HG03520 (cell line): ENCODE measurements around the gene WDR81.
"Not testable (repeated sequence)": the region's sequence is repeated elsewhere in the genome, so short reads cannot be mapped to it uniquely, and the experiment has no call there.

Experiments used
- ATAC-seq: cut with Tn5 transposase; IDR thresholded peaks from one replicate; pipeline ENCODE4 v1.9.1; 2021; ENCODE audit warnings: mild to moderate bottlenecking, moderate library complexity; ENCODE audit not compliant: unreplicated experiment

Gene WDR81

GRCh38 chr17:1724351-1724868, at the start of gene WDR81:
Gene WDR81 (plus strand): TSS chr17:1724704. CDS start chr17:1724960, 256 bp downstream.
- ATAC-seq: no peak

GRCh38 chr17:1676401-1676800, 48.1 kb upstream of the WDR81 start:
- no peak for ATAC-seq

DNA sequence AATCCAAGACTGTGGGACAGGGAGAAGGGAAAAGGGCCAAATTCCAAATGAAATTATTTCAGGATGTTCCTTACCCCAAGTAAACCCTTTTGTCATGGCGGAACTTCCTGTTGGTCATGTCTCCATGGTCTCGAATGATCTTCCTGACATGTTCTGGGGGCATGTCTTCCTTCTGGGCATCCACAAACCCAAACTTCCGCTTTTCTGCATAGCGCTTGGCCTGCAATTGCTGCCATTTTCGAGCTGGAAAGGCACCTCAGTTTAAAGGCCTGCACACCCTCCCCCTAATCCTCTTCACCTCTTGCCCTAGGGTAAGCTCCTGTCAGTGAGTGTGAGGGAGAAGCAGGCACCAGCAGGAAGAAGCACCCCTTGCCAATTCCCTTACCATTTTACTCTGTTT, 41.0 kb upstream of the WDR81 start:
- no peak for ATAC-seq

DNA sequence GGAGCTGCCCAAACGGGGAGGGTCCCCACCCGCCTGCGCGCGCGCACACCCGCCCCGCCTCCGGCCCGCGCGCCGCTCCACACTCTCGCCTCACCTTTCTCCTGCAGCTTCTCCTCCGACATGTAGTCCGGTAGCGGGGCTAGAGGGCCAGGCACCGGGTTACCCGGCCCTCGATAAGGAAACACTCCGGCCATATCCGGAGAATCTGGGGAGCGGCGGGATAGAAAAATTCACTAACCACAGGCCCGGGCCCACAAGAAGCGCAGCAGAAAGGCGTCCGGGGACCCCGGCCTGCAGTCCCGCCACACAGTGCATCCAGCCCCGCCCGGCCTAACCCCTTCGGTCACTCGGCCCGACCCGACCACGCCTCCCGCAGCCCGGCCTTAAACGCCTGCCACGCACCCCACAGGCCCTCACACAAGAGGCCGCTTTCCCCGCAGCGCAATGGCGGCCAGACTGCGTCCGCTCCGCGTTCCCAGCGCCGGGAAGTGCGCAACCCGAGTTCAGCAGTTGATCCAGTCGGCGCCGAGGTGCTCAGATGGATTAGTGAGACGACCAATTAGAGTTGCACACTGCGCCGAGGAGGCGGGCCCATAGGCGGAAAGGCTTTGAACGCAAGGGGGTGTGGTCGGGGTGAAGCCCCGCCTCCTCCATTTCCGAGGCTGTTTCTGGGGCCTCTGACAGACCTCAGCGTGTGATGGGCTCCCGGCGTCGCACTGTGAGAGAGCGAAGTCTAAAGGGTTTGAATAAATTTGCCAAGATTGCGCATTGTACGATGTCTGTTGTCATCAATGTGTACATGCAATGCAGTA, 39.9 kb upstream of the WDR81 start, which contains the start of gene PRPF8:
TSS of gene PRPF8 (minus strand) at position 490 of the 812 bp plus-strand sequence. CDS start at position 194, 296 bp downstream.
- ATAC-seq: peak; percentile 98

GRCh38 chr17:1686086-1686485, 38.4 kb upstream of the WDR81 start:
- no peak for ATAC-seq

DNA sequence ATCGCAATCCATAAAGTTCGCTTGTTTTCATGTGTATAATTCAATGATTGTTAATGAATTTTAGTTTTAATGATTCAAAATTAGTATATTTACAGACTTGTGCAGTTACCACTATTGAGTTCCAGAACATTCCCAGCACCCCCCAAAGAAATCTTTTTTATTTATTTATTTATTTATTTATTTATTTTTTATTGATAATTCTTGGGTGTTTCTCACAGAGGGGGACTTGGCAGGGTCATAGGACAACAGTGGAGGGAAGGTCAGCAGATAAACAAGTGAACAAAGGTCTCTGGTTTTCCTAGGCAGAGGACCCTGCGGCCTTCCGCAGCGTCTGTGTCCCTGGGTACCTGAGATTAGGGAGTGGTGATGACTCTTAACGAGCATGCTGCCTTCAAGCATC, 36.1 kb upstream of the WDR81 start:
- not testable (repeated sequence) for ATAC-seq

DNA sequence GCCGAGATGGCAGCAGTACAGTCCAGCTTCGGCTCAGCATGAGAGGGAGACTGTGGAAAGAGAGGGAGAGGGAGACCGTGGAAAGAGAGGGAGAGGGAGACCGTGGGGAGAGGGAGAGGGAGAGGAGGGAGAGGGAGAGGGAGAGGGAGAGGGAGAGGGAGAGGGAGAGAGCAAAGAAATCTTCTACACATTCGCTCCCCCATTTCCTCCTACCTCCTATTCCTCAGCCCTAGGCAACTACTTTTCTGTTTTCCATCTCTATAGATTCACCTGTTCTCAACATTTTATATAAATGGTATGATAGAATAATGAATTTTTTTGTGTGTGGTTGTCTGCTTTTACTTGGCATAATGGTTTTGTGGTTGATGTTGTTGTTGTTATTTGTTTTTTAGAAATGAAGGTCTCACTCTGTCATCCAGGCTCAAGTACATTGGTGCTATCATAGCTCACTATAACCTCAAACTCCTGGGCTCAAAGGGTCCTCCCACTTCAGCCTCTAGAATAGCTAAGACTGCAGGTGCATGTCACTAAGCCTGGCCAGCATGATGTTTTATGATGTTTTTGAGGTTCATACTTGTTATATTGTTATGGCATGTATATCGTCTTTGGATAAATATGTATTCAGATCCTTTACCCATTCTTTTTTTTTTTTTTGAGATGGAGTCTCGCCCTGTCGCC, 33.8 kb upstream of the WDR81 start:
- no peak for ATAC-seq

DNA sequence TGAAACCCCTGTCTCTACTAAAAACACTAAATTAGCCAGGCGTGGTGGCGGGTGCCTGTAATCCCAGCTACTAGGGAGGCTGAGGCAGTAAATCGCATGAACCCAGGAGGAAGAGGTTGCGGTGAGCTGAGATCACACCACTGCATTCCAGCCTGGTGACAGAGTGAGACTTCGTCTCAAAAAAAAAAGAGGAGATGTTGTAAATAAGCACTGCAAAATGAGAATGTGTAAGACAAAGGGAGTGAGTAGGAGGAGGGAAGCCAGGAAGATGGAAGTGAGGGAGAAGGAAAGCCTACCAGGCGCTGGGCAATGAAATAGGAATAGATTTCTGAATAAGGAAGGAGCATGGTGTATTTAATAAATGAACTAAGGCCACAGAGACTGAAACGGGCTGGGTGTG, 31.2 kb upstream of the WDR81 start:
- no peak for ATAC-seq

DNA sequence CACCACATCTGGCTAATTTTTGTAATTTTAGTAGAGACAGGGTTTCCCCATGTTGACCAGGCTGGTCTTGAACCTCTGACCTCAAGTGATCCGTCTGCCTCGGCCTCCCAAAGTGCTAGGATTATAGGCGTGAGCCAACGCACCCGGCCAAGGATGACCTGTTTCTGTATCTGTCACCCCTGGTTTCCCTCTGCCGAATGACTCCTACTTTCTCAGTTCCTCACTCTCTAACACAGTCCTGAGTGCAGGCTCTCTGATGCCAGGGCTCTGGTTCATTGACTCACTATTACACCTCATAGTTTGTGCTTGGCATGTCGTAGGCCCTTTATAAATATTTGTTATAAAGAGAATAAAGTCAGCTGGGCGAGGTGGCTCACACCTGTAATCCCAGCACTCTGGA, 29.1 kb upstream of the WDR81 start:
- no peak for ATAC-seq

DNA sequence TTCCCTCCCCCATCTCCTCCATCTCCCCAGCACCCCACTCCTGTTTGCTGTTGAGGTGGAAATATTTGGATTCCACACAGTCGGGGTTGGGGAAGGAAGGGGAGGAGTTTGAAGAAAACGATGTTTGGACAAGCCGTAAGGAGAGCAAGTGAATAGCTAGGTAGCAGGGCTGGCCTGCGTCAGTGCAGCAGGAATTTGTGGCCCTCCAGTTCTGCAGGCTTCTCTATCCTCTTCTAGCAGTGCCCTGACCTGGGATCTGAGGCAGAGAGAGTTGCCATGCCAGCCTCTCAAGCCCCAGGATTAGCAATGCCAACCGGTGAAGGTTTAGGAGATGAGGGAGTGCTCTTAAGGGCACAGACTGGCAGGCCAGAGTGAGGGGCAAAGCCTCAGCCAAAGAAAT, 26.8 kb upstream of the WDR81 start:
- ATAC-seq: no peak

DNA sequence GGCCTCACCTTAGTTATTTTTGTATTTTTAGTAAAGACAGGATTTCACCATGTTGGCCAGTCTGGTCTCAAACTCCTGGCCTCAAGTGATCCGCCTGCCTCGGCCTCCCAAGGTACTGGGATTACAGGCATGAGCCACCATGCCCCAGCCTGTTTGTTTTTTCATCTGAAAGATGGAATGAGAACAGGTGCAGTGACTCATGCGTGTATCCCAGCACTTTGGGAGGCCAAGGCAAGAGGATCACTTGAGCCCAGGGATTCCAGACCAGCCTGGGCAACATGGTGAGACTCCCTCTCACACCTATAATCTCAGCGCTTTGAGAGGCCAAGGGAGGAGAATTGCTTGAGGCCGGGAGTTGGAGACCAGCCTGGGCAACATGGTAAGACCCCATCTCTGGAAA, 24.6 kb upstream of the WDR81 start:
- ATAC-seq: not testable (repeated sequence)

DNA sequence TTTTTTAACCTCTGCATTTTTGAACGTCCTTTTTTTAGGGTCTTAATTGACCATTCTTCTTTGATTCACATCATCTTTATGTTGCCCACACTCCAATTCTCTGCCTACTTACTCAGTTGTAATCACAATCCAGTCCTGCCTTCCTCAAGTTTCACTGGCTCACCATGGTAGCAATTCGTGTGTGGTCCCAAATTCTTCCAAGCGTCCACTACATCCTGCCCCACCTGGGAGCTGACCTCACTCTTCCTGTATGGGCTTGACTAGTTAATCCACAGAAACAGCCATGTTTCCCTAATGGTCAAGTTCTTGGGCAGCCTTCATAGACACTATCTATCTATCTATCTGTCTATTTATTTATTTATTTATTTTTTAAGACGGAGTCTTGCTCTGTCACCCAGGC, 21.4 kb upstream of the WDR81 start:
- no peak for ATAC-seq

- ATAC-seq: no peak
Observed at GRCh38 chr17:1705004-1705403, 19.5 kb upstream of the WDR81 start.

DNA sequence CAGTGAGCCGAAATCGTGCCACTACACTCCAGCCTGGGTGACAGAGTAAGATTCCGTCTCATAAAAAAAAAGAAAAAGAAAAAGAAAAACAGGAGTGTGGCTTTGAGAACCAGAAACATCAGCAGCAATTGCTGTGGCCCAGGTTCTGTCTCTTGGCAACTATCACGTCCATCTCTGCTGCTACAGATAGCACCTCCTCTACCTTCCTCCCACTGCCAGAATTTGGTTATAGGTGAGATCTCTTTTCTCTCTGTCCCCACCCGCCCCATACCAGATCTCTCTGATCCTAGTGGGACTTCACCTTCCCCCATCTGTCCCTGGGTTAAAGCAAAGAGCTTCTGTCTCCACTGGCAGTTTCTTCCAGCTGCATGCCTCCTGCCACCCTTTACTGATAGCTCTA, 17.4 kb upstream of the WDR81 start:
- ATAC-seq: no peak

DNA sequence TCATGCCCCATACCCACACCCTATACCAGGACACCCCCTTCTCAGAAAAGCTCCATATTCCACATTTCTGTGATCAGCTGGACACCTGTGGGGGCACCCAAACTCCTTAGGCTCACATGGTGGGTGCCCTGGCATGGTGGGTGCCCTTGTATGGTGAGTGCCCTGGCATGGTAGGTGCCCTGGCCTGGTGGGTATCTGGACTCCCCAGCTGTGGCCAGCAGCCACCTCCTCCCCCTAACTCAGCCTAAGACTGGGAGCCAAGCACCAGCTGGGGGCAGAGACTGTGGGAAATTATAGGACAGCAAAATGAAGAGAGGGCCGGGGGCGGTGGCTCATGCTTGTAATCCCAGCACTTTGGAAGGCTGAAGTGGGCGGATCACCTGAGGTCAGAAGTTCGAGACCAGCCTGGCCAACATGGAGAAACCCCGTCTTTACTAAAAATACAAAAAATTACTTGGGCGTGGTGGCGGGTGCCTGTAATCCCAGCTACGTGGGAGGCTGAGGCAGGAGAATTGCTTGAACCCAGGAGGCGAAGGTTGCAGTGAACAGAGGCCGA, 15.6 kb upstream of the WDR81 start:
- not testable (repeated sequence) for ATAC-seq

DNA sequence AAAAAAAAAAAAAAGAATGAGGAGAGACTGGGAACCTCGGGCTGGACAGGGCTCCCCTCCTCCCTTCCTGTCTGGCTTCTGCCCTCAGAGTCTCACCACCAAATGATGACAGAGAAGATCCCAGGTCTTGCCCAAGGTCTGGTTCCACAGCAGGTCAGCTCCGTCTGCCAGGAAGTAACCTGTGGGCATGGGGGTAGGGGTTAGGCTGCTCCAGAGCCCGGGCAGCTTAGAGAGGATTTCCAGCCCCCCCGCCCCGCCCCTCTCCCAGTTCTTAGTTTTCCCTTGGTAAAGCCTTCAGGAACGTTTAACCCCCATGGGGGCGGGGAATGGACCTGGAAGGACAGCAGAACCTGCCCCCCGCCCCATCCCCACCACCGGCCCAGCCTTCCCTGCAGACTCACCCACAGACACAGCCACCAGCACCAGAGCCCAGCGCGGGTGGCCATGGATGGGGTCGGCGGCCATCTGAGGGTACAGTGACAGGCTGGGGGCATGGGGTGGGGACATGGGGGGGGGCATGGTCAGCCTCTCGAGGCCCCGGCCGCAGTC, 15.0 kb upstream of the WDR81 start:
- no peak for ATAC-seq

DNA sequence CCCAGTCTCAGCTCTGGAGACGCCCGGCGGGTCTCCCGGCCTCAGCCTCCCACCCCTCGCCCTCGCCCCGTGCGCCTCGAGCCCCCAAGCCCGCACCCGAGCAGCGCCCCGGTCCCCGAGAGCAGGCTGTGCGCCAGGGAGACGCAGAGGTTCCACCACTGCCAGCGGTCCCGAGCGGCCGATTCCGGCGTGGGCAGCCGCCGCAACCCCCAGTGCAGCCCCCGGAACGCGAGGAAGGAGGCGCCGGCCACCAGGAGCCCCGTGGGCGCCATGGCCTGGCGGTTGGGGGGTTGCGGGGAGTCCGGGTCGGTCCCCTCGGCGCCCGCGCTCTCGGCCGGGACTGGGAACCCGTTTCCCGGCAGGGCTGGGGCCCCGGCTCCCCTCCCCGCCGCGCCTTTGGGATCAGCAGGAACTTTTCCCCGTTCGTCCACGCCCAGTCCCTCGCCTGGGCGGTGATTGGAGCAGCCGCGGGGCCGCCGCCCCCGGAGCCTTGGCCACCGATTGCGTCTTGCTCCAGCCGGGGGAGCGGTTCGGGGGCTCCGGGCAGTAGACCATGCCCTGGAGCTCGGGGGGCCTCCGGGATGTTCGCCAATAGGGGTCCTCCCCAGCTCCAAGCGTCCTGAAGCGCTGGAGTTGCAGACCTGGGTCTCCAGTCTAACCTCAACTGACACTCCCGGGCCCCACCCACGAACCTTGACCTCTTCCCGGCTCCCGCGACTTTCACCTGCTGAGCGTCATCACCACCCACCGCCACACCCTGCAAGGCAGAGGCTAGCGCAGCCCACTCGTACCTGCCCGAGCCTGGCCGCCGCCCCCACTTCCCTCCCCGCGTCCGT, 14.3 kb upstream of the WDR81 start, which contains the start of gene TLCD2:
TSS of gene TLCD2 (minus strand) at position 407 of the 836 bp plus-strand sequence. CDS start at position 272, 135 bp downstream.
- ATAC-seq: no peak

DNA sequence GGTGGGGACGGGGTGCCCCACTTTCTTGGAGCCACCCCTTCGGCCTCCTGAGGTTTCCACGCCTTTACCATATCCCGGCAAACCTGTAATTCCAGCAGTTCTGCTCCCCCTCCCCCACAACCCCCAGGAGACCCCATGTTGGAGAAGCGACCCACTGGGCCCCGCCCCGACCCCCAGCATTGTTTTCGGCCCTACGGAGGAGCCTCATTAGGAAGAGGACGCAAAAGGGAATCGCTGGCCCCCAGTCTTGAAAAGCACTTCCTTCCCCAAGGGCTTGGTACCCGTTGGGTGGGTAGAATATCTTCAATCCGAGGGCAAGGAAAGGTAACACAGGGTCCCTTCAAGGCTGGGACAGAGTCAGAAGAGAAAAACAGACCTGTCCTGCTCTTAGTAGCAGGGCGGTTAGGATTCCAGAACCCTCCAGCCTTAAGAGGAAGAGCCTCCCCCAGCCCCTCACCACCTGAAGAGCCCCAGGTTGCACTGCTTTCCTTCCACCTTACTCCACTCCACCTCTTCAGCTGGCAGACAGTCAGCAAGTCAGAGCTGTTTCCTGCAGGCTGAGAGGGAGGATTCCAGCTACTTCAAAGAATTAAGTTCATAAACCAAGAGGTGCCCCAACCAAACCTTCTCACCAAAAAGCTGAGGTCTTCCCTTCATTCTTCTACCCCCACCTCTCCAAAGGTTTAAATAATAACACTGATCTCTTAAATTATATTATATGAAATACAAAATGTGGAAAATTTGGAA, 13.5 kb upstream of the WDR81 start:
- no peak for ATAC-seq

DNA sequence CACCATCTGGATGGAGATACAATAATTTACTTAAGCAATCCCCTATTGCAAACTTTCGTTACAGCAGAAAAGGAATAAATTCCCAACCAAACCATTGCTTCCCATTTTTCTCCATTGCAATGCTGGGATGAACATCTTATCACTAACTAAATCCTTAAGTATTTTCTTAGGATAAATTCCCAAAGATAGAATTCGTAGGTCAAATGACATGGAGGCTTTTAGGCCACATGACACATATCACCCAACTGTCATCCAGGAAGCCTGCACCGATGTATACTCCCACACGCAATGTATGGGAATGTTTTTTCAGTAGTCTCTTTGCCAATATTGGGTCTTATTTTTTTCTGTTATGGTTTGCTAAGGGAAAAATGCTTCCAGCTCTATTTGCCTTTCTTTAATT, 12.7 kb upstream of the WDR81 start:
- no peak for ATAC-seq

DNA sequence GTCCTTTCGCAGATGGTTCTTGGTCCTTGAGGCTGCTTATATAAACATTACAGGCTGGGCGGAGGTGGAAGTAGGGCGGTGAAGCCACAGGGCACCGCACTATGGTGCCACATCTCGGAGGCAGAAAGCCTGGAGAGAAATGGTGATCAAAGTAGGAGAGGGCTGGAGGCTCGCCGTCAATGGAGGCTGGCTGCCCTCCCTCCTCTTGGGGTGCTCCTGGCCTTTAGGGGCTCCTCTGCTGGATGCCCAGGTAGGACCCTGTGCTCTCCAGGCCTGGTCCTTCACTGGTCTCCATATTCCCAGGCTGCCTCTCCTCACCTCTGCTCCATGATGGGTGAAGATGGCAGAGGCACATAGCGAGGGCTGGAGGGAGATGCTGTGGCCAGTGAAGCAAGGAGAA, 12.2 kb upstream of the WDR81 start:
- no peak for ATAC-seq
